Loucy (cell line): ENCODE data around the gene SEC61B.

Experiments used
- H2AFZ ChIP-seq: fragments of 200-600 bp; sonication (generic); 2 replicates; pipeline ENCODE4 v1.6.0; 2016; ENCODE audit warnings: antibody characterized with exemption, mild to moderate bottlenecking, low read length, moderate library complexity
- H3F3A ChIP-seq: fragments of 200-600 bp; 2 replicates; pipeline ENCODE4 v1.6.0; 2016; ENCODE audit warnings: antibody characterized with exemption, low read depth, mild to moderate bottlenecking
- H3K27me3 ChIP-seq: fragments of 200-600 bp; sonication (generic); 2 replicates; pipeline ENCODE4 v1.6.1; 2014; ENCODE audit warnings: low read length, mild to moderate bottlenecking; ENCODE audit not compliant: insufficient read depth, poor library complexity, severe bottlenecking
- H3K36me3 ChIP-seq: fragments of 200-600 bp; sonication (generic); 2 replicates; pipeline ENCODE4 v1.6.1; 2016; ENCODE audit warnings: low read length; ENCODE audit not compliant: insufficient read depth
- H3K4me1 ChIP-seq: fragments of 200-600 bp; sonication (generic); 2 replicates; pipeline ENCODE4 v1.5.1; 2014; ENCODE audit warnings: low read length, mild to moderate bottlenecking; ENCODE audit not compliant: insufficient read depth, poor library complexity, severe bottlenecking
- H3K4me2 ChIP-seq: fragments of 200-600 bp; sonication (generic); 2 replicates; pipeline ENCODE4 v1.6.0; 2014; ENCODE audit warnings: antibody characterized with exemption, low read length, low read depth, mild to moderate bottlenecking; ENCODE audit not compliant: poor library complexity, severe bottlenecking
- H3K4me3 ChIP-seq: fragments of 200-600 bp; sonication (generic); 2 replicates; pipeline ENCODE4 v1.5.1; 2014; ENCODE audit warnings: low read length, mild to moderate bottlenecking, mixed read lengths; ENCODE audit not compliant: poor library complexity, severe bottlenecking
- H3K79me2 ChIP-seq: fragments of 200-600 bp; sonication (generic); 2 replicates; pipeline ENCODE4 v1.6.1; 2014; ENCODE audit warnings: low read length; ENCODE audit not compliant: insufficient read depth
- H3K9ac ChIP-seq: fragments of 200-600 bp; sonication (generic); 2 replicates; pipeline ENCODE4 v1.6.0; 2014; ENCODE audit warnings: mild to moderate bottlenecking, low read depth, low read length, moderate library complexity; ENCODE audit not compliant: poor library complexity, severe bottlenecking
- H3K9me2 ChIP-seq: fragments of 200-600 bp; sonication (generic); replicated peaks from 2 replicates; pipeline ENCODE4 v1.6.1; 2016; ENCODE audit warnings: low read depth, low read length, mixed read lengths
- H3K9me3 ChIP-seq: fragments of 200-600 bp; sonication (generic); 2 replicates; pipeline ENCODE4 v1.6.1; 2014; ENCODE audit warnings: mild to moderate bottlenecking, antibody characterized with exemption, low read length, low read depth; ENCODE audit not compliant: insufficient read depth
- H4K20me1 ChIP-seq: fragments of 200-600 bp; sonication (generic); 2 replicates; pipeline ENCODE4 v1.6.0; 2014; ENCODE audit warnings: antibody characterized with exemption, low read length, mild to moderate bottlenecking; ENCODE audit not compliant: insufficient read depth, poor library complexity, severe bottlenecking
- CTCF ChIP-seq: fragments of 200-600 bp; sonication (generic); conservative IDR thresholded peaks from 2 replicates; pipeline ENCODE4 v1.5.1; 2014; ENCODE audit warnings: mild to moderate bottlenecking, antibody characterized with exemption, low read length
- EZH2phosphoT487 ChIP-seq: fragments of 200-600 bp; IDR thresholded peaks from 2 replicates; pipeline ENCODE4 v1.6.1; 2018; ENCODE audit warnings: antibody characterized with exemption, mild to moderate bottlenecking, moderate library complexity, borderline replicate concordance

The SEC61B gene

GRCh38 chr9:99226054-99226453 lies 4.0 kb downstream of the SEC61B start:
- H3K9me2 ChIP-seq = no peaks in the 10 kb centered on the region
- peak overlapping the region; percentile 95 for H3K4me2 ChIP-seq
- H3K4me3 ChIP-seq = no peak overlapping the region
- H3K27me3 ChIP-seq = no peaks in the 10 kb centered on the region
- H3K9me3 ChIP-seq = no peaks in the 10 kb centered on the region
- H3K9ac ChIP-seq = no peak overlapping the region
- no peak for TF ChIP-seq CTCF
- TF ChIP-seq EZH2phosphoT487 = no peak
- H4K20me1 ChIP-seq = peaks cover 22% of the 10 kb centered on the region
- peaks cover 46% of the 10 kb centered on the region for H3K79me2 ChIP-seq
- no peaks in the 10 kb centered on the region for H3F3A ChIP-seq
- peaks cover 23% of the 10 kb centered on the region for H3K4me1 ChIP-seq
- no peak overlapping the region for H2AFZ ChIP-seq
- H3K36me3 ChIP-seq = peaks cover 28% of the 10 kb centered on the region

GRCh38 chr9:99230206-99230605 lies 8.1 kb downstream of the SEC61B start:
- Histone ChIP-seq H3K36me3 (peaks cover 43% of the 10 kb centered on the region), H3K9me3 (no peaks in the 10 kb centered on the region), H3K27me3 (no peaks in the 10 kb centered on the region), H3K79me2 (peaks cover 10% of the 10 kb centered on the region; the same call in 1 of the 2 replicates), H3K4me2 (no peak overlapping the region), H3K9me2 (no peaks in the 10 kb centered on the region), H4K20me1 (no peaks in the 10 kb centered on the region), H3K4me1 (peaks cover 4% of the 10 kb centered on the region), H3K9ac (no peak overlapping the region), H3K4me3 (no peak overlapping the region), H3F3A (no peaks in the 10 kb centered on the region), H2AFZ (no peak overlapping the region)
- TF ChIP-seq CTCF = no peak
- no peak for TF ChIP-seq EZH2phosphoT487

- TF ChIP-seq EZH2phosphoT487 (no peak), CTCF (peak; percentile 88)
- Histone ChIP-seq H3K4me3 (no peak overlapping the region), H3K4me2 (no peak overlapping the region), H4K20me1 (no peaks in the 10 kb centered on the region), H3K27me3 (no peaks in the 10 kb centered on the region), H3K9me3 (no peaks in the 10 kb centered on the region), H2AFZ (no peak overlapping the region), H3F3A (no peaks in the 10 kb centered on the region), H3K9me2 (no peaks in the 10 kb centered on the region), H3K36me3 (peaks cover 43% of the 10 kb centered on the region), H3K79me2 (no peaks in the 10 kb centered on the region; the same call in 1 of the 2 replicates), H3K4me1 (peaks cover 3% of the 10 kb centered on the region), H3K9ac (no peak overlapping the region)
Observed at GRCh38 chr9:99231711-99232110, 9.6 kb downstream of the SEC61B start.
